ENCODE measurements around the gene KIFBP. TPM values are rescaled to one million over a fixed set of nuclear protein-coding genes. Genes with fewer than 3 reads are reported as not detected.

Gene KIFBP
- total and polyA plus RNA-seq, 7 donors: 12.2 to 34.6 (median 21.0) TPM

DNA sequence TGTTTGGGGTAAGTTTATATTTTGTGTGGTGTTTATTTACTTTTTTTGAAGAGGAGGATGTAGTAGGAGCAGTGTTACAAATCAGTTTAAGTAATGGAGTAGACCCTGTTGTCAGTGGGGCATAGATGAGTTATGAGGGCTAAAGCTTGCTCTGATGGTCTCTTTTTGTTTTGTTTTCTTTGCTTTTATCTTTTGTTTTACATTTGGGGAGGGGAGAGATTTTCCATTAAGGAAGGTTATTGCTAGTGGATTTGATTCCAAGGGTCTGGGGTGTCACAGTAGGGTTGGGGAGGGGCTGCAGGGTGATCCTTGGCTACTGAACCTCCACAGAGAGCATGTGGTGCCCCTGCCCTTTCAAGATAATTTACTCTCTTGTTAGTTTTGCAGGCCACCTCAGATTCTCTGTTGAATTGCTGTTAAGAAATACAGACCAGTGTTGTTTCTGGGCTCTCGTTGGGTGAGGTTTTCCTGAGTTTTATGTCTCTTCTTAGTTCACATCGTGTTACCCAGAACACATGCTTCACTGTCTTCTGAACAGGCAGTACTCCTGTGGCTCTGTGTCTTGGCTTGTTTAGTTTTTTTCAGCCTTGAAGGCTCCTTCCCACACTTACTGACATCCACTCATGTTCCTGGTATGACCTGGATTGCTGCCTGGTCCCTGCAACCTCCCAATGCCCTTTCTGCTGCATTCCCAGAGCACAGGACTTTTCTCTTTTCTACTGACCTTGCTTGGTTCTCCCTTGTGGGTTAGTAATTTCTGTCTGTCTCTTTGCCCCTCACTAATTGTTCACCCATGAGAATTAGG lies 4.2 kb downstream of the KIFBP start:
- TF ChIP-seq POLR2AphosphoS5 (IDR thresholded peaks at IDR 0.05): peak; percentile 17 to 62 (median 53)
- TF ChIP-seq POLR2A (IDR thresholded peaks at IDR 0.05): no peak
- no peak for TF ChIP-seq CTCF (IDR thresholded peaks at IDR 0.05)
- Histone ChIP-seq H3K27ac (peak overlapping the region; percentile 41 to 73 (median 64)), H3K4me3 (no peak overlapping the region), H3K36me3 (no peaks in the 10 kb centered on the region), H3K4me1 (peaks cover 0 to 60% (median 51%) of the 10 kb centered on the region in 4 donors), H3K9me3 (no peaks in the 10 kb centered on the region), H3K27me3 (no peaks in the 10 kb centered on the region)
- DNase-seq: peak; percentile 74
- intact Hi-C loops (cut with DNase I): no loop called here
- WGBS, 2 donors: 60 to 68% methylated on average over 2 of the region's 2 CpGs

DNA sequence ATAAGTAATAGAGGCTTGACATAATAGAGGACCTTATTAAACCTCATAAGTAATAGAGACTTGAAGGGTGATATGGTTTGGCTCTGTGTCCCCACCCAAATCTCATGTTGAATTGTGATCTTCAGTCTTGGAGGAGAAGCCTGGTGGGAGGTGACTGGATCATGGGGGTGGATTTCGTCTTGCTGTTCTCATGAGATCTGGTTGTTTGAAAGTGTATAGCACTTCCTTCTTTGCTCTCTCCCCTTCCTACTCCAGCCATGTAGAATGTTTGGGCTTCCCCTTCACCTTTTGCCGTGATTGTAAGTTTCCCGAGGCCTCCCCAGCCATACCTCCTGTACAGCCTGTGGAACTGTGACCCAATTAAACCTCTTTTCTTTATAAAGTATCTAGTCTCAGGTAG lies 8.6 kb downstream of the KIFBP start:
- H3K9me3 ChIP-seq: no peaks in the 10 kb centered on the region
- peaks cover 0 to 31% (median 21%) of the 10 kb centered on the region in 4 donors for H3K4me1 ChIP-seq
- no peak overlapping the region for H3K4me3 ChIP-seq
- no peak for DNase-seq
- intact Hi-C loops (cut with DNase I): no loop called here
- WGBS, 2 donors: 85 to 92% methylated on average over 3 of the region's 3 CpGs
- H3K27ac ChIP-seq: no peak overlapping the region
- no peaks in the 10 kb centered on the region for H3K27me3 ChIP-seq
- H3K36me3 ChIP-seq: peaks cover 0 to 21% (median 8%) of the 10 kb centered on the region in 4 donors
- no peak for TF ChIP-seq POLR2AphosphoS5 (IDR thresholded peaks at IDR 0.05)
- no peak for TF ChIP-seq POLR2A (IDR thresholded peaks at IDR 0.05)
- TF ChIP-seq CTCF (IDR thresholded peaks at IDR 0.05): no peak
- no peak for TF ChIP-seq EP300 (IDR thresholded peaks at IDR 0.05)

GRCh38 chr10:69004821-69005220 lies 16.2 kb downstream of the KIFBP start:
- intact Hi-C loops (cut with DNase I): loop anchor here (5.0 kb wide), 1 partner anchor 87 kb away; no protein-coding TSS in a partner anchor
- no peak for DNase-seq
- H3K27me3 ChIP-seq: no peaks in the 10 kb centered on the region
- peaks cover 0 to 80% (median 18%) of the 10 kb centered on the region in 4 donors for H3K36me3 ChIP-seq
- 3 to 11% methylated on average over 1 of the region's 1 CpG for WGBS, 2 donors
- H3K4me3 ChIP-seq: no peak overlapping the region
- H3K27ac ChIP-seq: no peak overlapping the region
- TF ChIP-seq CTCF (IDR thresholded peaks at IDR 0.05): peak in 1 of 4 experiments; percentile 36
- TF ChIP-seq POLR2AphosphoS5 (IDR thresholded peaks at IDR 0.05): no peak
- no peak for TF ChIP-seq EP300 (IDR thresholded peaks at IDR 0.05)
- no peak for TF ChIP-seq POLR2A (IDR thresholded peaks at IDR 0.05)
- H3K4me1 ChIP-seq: no peaks in the 10 kb centered on the region
- H3K9me3 ChIP-seq: no peaks in the 10 kb centered on the region

GRCh38 chr10:69005704-69006485 lies 17.3 kb downstream of the KIFBP start:
- Histone ChIP-seq H3K36me3 (peaks cover 0 to 83% (median 18%) of the 10 kb centered on the region in 4 donors), H3K27ac (no peak overlapping the region), H3K9me3 (no peaks in the 10 kb centered on the region), H3K4me3 (no peak overlapping the region), H3K4me1 (no peaks in the 10 kb centered on the region), H3K27me3 (no peaks in the 10 kb centered on the region)
- TF ChIP-seq POLR2A (IDR thresholded peaks at IDR 0.05) (no peak), EP300 (IDR thresholded peaks at IDR 0.05) (no peak), CTCF (IDR thresholded peaks at IDR 0.05) (no peak)
- no peak for DNase-seq
- intact Hi-C loops (cut with DNase I): no loop called here
- 90 to 95% methylated on average over 6 of the region's 6 CpGs for WGBS, 2 donors

All from sigmoid colon (tissue), 7 donors.